Fibroblast of lung (primary cell): ENCODE measurements around the gene PDE2A. TPM values are rescaled to one million over a fixed set of nuclear protein-coding genes. Genes with fewer than 3 reads are reported as not detected.

Experiments used
- DNase-seq, 2 donors: peaks; one replicate each; pipeline versions ENCODE4 v3.0.0 to v3.0.0-alpha.2; 2010; ENCODE audit warnings: low read depth in 2 of 2
- H2AFZ ChIP-seq: 2 replicates; pipeline ENCODE4 v1.5.1; 2012; ENCODE audit warnings: low read length, control low read depth, inconsistent platforms
- H3K27ac ChIP-seq: 2 replicates; pipeline ENCODE4 v1.5.1; 2011; ENCODE audit warnings: low read length, control low read depth; ENCODE audit not compliant: insufficient read depth
- H3K27me3 ChIP-seq: 2 replicates; pipeline ENCODE4 v1.5.1; 2011; ENCODE audit warnings: mild to moderate bottlenecking, low read length; ENCODE audit not compliant: control insufficient read depth, insufficient read depth
- H3K36me3 ChIP-seq: 2 replicates; pipeline ENCODE4 v1.5.1; 2011; ENCODE audit warnings: low read length; ENCODE audit not compliant: control insufficient read depth, insufficient read depth
- H3K4me1 ChIP-seq: 2 replicates; pipeline ENCODE4 v1.5.1; 2011; ENCODE audit warnings: low read length; ENCODE audit not compliant: control insufficient read depth, insufficient read depth; ENCODE audit errors: extremely low read depth
- H3K4me2 ChIP-seq: 2 replicates; pipeline ENCODE4 v1.5.1; 2011; ENCODE audit warnings: low read length, control low read depth; ENCODE audit not compliant: insufficient read depth; ENCODE audit errors: extremely low read depth
- H3K4me3 ChIP-seq, 4 experiments: fragments of 200-600 bp in 1 of 4; sonication (generic) in 1 of 4; replicated peaks in 1 of 4; 2 replicates each; pipeline ENCODE4 v1.5.1; 2011 to 2016; ENCODE audit warnings: low read length in 4 of 4, low read depth in 3 of 4, mild to moderate bottlenecking in 3 of 4, control low read depth in 2 of 4, inconsistent platforms in 1 of 4, mixed read lengths in 1 of 4; ENCODE audit not compliant: insufficient read depth in 1 of 4; ENCODE audit errors: control extremely low read depth in 1 of 4
- H3K79me2 ChIP-seq: 2 replicates; pipeline ENCODE4 v1.5.1; 2012; ENCODE audit warnings: mild to moderate bottlenecking, low read length, inconsistent platforms; ENCODE audit not compliant: control insufficient read depth, insufficient read depth
- H3K9ac ChIP-seq: 2 replicates; pipeline ENCODE4 v1.5.1; 2011; ENCODE audit warnings: mild to moderate bottlenecking, low read length, control low read depth; ENCODE audit not compliant: insufficient read depth
- H3K9me3 ChIP-seq: 2 replicates; pipeline ENCODE4 v1.5.1; 2012; ENCODE audit warnings: low read depth, low read length; ENCODE audit not compliant: control insufficient read depth, insufficient read depth
- H4K20me1 ChIP-seq: 2 replicates; pipeline ENCODE4 v1.5.1; 2011; ENCODE audit warnings: low read length; ENCODE audit not compliant: control insufficient read depth, insufficient read depth; ENCODE audit errors: extremely low read depth
- EZH2 ChIP-seq: IDR thresholded peaks from 2 replicates; pipeline ENCODE4 v1.5.1; 2012; ENCODE audit warnings: low read length, control low read depth, mild to moderate bottlenecking; ENCODE audit errors: missing control alignments
- polyA plus RNA-seq, 2 donors: library from polyadenylated mRNA; depleted of rRNA in 1 of 2; stranded (reverse) in 1 of 2; unstranded in 1 of 2; fragments of >200 nt; gene quantifications; 2 replicates each; pipeline ENCODE4 v1.2.1, GENCODE V29; 2011 to 2012; ENCODE audit warnings: missing spikeins in 1 of 2
- total RNA-seq: library from RNA; depleted of rRNA; stranded (reverse); fragments of >200 nt; gene quantifications from 2 replicates; pipeline ENCODE4 v1.2.1, GENCODE V29; 2014
- TF ChIP-seq, protein P1 (sequence below), 2 donors: IDR thresholded peaks in 1 of 2; conservative IDR thresholded peaks in 1 of 2; 1 replicate in 1 of 2; 2 replicates in 1 of 2; pipeline ENCODE4 v1.5.1; 2011 to 2012; ENCODE audit warnings: low read length in 2 of 2, control low read depth in 1 of 2, inconsistent platforms in 1 of 2, low read depth in 1 of 2, mild to moderate bottlenecking in 1 of 2

PDE2A gene
- total and polyA plus RNA-seq, 2 donors (not counting 1 experiment from before 2014, with no cell fraction given), result 0.50 to 2.6 TPM

DNA sequence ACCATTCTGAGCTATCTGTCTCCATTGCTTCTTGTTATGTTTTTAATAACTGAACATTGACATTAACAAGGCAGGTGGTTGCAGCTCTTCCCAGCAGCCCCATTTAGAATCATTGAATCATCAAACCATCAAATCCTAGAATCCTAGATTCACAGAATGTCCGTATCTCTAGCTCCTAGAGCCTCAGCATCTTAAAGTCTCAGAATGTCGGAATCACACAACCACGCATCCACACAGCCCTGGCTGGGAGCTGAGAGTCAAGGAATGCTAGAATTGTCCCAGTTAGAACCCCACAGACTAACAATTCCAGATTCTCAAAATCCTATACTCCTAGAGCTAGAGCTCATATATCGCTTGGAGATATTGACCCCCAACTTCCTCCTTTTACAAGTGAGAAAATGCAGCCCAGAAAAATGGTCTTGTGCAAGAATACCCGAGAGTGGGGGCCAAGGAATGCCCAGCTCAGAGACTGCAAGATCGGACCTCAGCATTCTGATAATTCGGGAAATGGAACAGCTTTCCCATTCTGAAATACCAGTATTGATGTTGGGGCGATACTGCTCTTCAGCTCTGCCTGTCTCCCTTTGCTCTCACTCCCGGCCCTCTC lies 38.8 kb downstream of the PDE2A start:
- H3K9ac ChIP-seq, result no peak overlapping the region
- no peaks in the 10 kb centered on the region for H3K4me1 ChIP-seq
- peaks cover 14% of the 10 kb centered on the region for H3K27me3 ChIP-seq
- no peaks in the 10 kb centered on the region for H3K9me3 ChIP-seq
- H3K36me3 ChIP-seq, result no peaks in the 10 kb centered on the region
- H4K20me1 ChIP-seq, result no peaks in the 10 kb centered on the region
- H2AFZ ChIP-seq, result no peak overlapping the region
- H3K4me2 ChIP-seq, result no peak overlapping the region
- DNase-seq, result no peak
- H3K79me2 ChIP-seq, result no peaks in the 10 kb centered on the region
- H3K4me3 ChIP-seq, result no peak overlapping the region
- TF ChIP-seq, protein P1, sequence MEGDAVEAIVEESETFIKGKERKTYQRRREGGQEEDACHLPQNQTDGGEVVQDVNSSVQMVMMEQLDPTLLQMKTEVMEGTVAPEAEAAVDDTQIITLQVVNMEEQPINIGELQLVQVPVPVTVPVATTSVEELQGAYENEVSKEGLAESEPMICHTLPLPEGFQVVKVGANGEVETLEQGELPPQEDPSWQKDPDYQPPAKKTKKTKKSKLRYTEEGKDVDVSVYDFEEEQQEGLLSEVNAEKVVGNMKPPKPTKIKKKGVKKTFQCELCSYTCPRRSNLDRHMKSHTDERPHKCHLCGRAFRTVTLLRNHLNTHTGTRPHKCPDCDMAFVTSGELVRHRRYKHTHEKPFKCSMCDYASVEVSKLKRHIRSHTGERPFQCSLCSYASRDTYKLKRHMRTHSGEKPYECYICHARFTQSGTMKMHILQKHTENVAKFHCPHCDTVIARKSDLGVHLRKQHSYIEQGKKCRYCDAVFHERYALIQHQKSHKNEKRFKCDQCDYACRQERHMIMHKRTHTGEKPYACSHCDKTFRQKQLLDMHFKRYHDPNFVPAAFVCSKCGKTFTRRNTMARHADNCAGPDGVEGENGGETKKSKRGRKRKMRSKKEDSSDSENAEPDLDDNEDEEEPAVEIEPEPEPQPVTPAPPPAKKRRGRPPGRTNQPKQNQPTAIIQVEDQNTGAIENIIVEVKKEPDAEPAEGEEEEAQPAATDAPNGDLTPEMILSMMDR (conservative IDR thresholded peaks at IDR 0.05 in 1 of 2, IDR thresholded peaks at IDR 0.05 in 1 of 2; ENCODE audit: low read depth in 1 of 2, low read length in 2 of 2), result no peak
- TF ChIP-seq EZH2, result no peak
- no peak overlapping the region for H3K27ac ChIP-seq

DNA sequence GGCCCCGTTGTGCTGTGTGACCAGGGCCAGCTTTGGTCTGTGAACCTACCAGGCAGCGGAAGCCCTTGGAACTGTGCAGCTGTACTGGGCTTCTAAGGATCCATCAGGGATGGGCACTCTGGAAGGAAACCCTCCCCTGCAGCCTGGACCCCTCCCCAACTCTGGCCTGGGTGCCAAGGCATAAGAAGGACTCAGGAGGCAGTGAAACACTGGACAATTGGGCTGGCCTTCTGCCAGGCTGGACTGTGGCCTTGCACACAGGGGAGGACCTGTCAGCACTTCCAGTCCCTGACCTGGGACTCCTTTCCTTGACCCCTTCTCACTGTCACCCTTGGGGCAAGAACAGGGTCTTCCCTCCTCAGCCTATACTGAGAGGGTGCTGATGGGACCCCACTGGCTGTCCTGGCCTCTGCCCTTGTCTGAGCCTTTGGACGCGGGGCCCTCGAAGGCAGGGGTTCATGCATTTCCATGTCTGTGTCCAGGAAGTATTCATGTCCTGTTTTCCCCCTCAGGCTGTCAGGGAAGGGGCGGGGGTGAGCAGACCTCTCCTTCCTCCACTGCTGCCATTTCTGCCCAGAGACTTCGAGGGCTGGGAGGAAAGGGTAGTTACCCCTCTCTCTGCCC lies 39.6 kb downstream of the PDE2A start:
- Histone ChIP-seq H4K20me1 (no peaks in the 10 kb centered on the region), H3K4me1 (no peaks in the 10 kb centered on the region), H3K9me3 (no peaks in the 10 kb centered on the region), H3K27me3 (peaks cover 8% of the 10 kb centered on the region), H3K9ac (no peak overlapping the region), H3K79me2 (no peaks in the 10 kb centered on the region), H3K27ac (no peak overlapping the region), H2AFZ (no peak overlapping the region), H3K4me2 (no peak overlapping the region), H3K4me3 (no peak overlapping the region), H3K36me3 (no peaks in the 10 kb centered on the region)
- TF ChIP-seq EZH2, result no peak
- TF ChIP-seq, protein P1 (conservative IDR thresholded peaks at IDR 0.05 in 1 of 2, IDR thresholded peaks at IDR 0.05 in 1 of 2; ENCODE audit: low read depth in 1 of 2, low read length in 2 of 2), result no peak
- no peak for DNase-seq

GRCh38 chr11:72634016-72634415 lies 40.2 kb downstream of the PDE2A start:
- H3K79me2 ChIP-seq, result no peaks in the 10 kb centered on the region
- peaks cover 8% of the 10 kb centered on the region for H3K27me3 ChIP-seq

More at GRCh38 chr11:72634016-72634415, 40.2 kb downstream of the PDE2A start:
- Histone ChIP-seq H3K4me1 (no peaks in the 10 kb centered on the region), H3K9me3 (no peaks in the 10 kb centered on the region), H3K4me3 (no peak overlapping the region), H3K4me2 (no peak overlapping the region), H2AFZ (no peak overlapping the region), H4K20me1 (no peaks in the 10 kb centered on the region), H3K9ac (no peak overlapping the region), H3K27ac (no peak overlapping the region), H3K36me3 (no peaks in the 10 kb centered on the region)
- no peak for TF ChIP-seq EZH2
- TF ChIP-seq, protein P1 (conservative IDR thresholded peaks at IDR 0.05 in 1 of 2, IDR thresholded peaks at IDR 0.05 in 1 of 2; ENCODE audit: low read depth in 1 of 2, low read length in 2 of 2), result no peak
- no peak for DNase-seq
